ENCODE results near the gene RNF43.
A peak's percentile ranks its signal among the peaks of the same experiment; 100 is the strongest.

RNF43 gene

GRCh38 chr17:58417300-58418092 is at the start of gene RNF43:
TSS of gene RNF43 (minus strand) at chr17:58417534. CDS start at chr17:58415577, 1,957 bp downstream.
- peak; percentile 86 for DNase-seq (ENCODE audit: low read depth)

- DNase-seq (ENCODE audit: low read depth), result no peak
Observed at GRCh38 chr17:58455491-58455890, 38.2 kb upstream of the RNF43 start.

GRCh38 chr17:58452738-58453137 is 35.4 kb upstream of the RNF43 start:
- DNase-seq (ENCODE audit: low read depth), result no peak

- peak; percentile 48 for DNase-seq (ENCODE audit: low read depth)
Observed at GRCh38 chr17:58447039-58447975, 30.0 kb upstream of the RNF43 start.

GRCh38 chr17:58446086-58446485 is 28.8 kb upstream of the RNF43 start:
- no peak for DNase-seq (ENCODE audit: low read depth)

DNA sequence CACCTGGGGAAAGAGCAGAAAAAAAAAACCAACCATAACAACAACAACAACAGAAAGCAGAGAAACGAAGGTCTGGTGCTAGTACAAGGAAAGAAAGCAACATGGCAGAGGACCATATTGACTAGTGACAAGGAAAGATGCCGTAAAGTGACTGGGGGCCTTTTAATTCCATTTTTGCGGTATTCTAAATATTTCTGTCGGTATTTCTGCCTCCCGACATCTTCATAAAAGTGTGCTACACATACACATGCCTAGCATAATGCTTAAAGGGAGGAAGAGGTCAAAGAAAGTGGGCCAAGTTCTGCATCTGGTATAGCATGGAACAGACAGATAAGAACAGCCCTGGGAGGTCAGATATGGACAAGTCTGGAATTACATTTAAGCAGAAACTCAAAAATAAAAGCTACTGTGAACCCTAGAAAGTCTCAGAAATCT is 19.5 kb upstream of the RNF43 start:
- no peak for DNase-seq (ENCODE audit: low read depth)

DNA sequence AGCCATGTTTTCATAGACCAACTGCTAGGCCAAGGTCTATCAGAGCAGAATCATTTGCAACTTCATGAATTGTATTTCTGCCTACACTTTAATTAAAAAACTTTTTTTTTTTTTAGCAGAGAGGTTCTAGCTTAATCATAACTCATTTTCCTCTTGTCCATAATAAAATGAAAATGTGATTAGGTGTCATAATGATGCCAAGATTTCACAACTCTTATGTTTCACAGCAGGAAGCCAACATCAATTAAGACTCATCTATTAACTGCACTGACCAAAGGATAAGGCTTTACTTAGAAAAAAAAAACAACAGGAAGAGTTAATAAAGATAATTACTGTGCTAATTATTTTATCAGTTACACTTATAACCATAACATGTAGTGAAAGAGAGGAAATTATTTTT is 18.9 kb upstream of the RNF43 start:
- no peak for DNase-seq (ENCODE audit: low read depth)

GRCh38 chr17:58432806-58433573 is 15.7 kb upstream of the RNF43 start:
- no peak for DNase-seq (ENCODE audit: low read depth)

- no peak for DNase-seq (ENCODE audit: low read depth)
Observed at GRCh38 chr17:58427807-58428206, 10.5 kb upstream of the RNF43 start.

DNA sequence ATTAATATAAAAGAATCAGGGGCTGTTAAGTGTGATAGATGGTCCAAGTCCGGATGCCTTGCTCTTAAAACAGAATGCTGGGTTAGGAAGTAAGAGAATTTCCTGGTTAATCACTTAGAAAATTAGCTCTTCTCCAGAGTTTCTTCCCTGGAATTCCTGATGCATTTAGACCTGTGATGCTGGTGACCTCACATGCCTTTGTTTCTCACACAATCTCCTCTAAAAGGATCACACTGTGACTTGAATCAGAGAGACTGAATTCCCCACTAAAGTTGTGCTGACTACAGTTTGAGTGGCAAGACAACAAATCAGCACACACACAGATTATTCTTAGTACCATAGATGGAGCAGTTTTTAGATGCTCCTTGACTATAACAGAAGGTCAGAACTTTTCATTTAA is 4.4 kb upstream of the RNF43 start:
- DNase-seq (ENCODE audit: low read depth), result no peak

- DNase-seq (ENCODE audit: low read depth), result no peak
Observed at GRCh38 chr17:58420827-58421226, 3.5 kb upstream of the RNF43 start.

- DNase-seq (ENCODE audit: low read depth), result no peak
Observed at GRCh38 chr17:58416937-58417299, 416 bp downstream of the RNF43 start.

DNA sequence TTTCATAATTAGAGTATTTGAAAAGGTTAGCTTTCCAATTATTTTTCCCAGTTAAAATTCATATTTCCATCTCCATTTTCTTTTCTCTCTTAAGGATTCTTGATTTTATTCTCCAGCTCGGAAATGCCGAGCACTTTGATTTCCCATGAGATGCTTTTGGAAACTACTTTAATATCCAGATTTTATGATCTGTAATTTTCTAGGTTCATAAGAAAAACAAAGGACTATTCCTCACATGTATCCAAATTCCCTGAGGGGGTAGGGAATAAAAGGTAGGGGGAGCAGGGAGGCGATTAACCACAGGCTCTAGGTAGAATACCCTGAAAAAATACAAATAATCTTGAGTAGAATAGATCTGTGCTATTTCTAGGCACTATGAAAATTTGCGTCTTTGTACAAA is 938 bp downstream of the RNF43 start:
- DNase-seq (ENCODE audit: low read depth), result no peak

GRCh38 chr17:58415371-58416055 is 1.8 kb downstream of the RNF43 start:
- no peak for DNase-seq (ENCODE audit: low read depth)

GRCh38 chr17:58414596-58414997 is 2.7 kb downstream of the RNF43 start:
- no peak for DNase-seq (ENCODE audit: low read depth)

DNA sequence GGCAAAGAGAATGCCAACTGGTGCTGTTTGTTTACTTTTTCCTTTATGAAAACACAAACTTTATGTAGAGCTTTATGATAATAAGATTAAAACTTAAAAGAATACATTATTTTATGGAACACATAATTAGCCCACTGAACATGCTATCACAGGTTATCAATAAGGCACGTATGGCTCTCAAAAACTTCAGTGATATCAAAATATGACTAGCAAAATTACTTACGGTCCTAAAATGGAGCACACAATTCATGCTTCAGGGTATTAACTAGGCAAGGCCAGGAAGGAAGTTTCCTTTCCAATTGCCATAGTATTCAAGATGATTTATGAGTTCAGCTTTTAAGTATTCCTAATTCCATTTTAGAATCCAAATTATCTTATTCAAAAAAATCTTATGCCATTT is 3.6 kb downstream of the RNF43 start:
- no peak for DNase-seq (ENCODE audit: low read depth)

DNA sequence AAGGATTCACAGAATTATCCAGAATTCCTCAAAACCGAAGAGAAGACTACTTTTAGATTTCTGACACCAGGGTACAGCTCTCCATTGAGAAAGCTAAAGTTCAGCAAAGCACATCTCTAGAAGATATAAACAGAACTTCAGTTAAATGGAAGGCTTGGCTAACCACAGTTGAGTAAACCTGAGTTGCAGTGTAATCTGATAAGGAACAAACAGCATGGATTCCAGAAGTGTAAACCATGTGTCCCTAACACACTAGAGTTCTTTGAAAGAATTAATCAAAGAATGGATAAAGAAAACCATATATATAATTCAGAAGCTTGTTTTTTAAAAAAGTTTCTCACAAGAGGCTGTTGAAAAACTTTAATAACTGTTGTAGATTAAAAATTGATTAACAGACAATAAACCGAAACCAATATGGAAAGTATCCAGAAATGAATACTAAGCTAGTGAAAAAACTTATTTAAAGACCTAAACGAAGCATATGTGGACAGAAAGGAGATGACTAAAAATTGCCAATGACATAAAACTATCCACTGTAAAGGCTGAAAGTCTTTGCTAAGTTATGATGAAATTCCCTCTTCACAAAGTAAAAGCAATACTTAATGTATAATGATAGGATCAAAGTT is 4.3 kb downstream of the RNF43 start:
- no peak for DNase-seq (ENCODE audit: low read depth)

GRCh38 chr17:58412064-58412703 is 5.2 kb downstream of the RNF43 start:
- no peak for DNase-seq (ENCODE audit: low read depth)

GRCh38 chr17:58411408-58411894 is 5.9 kb downstream of the RNF43 start:
- DNase-seq (ENCODE audit: low read depth), result no peak

- DNase-seq (ENCODE audit: low read depth), result no peak
Observed at GRCh38 chr17:58410714-58411407, 6.5 kb downstream of the RNF43 start.
